ENCODE measurements around the gene SLC16A7.
A peak's percentile ranks its signal among the peaks of the same experiment; 100 is the strongest.
"Not testable (repeated sequence)": the region's sequence is repeated elsewhere in the genome, so short reads cannot be mapped to it uniquely, and the experiment has no call there.

The SLC16A7 gene

GRCh38 chr12:59737725-59738463, 142.1 kb downstream of the SLC16A7 start:
- peak; percentile 67 for DNase-seq

DNA sequence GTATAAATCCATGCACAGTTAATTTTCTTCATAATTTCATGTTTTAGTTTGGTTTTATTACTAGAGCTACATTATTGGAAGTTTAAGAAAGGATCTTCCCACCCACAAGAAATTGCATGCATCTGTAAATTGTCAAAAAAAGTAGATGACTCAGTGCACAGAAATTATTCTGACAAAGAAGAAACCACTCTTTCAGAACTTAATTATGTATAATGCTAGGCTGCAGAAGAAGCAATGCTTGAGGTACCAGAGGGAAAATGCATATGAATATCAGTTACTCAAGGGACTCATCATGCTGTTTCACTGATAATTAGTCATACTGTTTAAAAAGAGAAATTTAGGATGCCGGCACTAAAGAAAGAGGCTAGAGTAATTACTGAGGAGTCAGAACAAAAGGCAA, 147.0 kb downstream of the SLC16A7 start:
- peak; percentile 87 for DNase-seq

- DNase-seq: no peak
Measured at GRCh38 chr12:59744564-59744963, 148.7 kb downstream of the SLC16A7 start.

DNA sequence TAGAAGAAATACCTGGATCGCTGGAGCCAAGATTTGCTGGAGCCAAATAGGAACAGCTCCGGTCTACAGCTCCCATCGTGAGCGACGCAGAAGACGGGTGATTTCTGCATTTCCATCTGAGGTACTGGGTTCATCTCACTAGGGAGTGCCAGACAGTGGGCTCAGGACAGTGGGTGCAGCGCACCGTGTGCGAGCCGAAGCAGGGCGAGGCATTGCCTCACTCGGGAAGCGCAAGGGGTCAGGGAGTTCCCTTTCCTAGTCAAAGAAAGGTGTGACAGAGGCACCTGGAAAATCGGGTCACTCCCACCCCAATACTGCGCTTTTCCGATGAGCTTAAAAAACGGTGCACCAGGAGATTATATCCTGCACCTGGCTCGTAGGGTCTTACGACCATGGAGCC, 155.3 kb downstream of the SLC16A7 start:
- not testable (repeated sequence) for DNase-seq

- no peak for DNase-seq
Measured at GRCh38 chr12:59761542-59761941, 165.7 kb downstream of the SLC16A7 start.

DNA sequence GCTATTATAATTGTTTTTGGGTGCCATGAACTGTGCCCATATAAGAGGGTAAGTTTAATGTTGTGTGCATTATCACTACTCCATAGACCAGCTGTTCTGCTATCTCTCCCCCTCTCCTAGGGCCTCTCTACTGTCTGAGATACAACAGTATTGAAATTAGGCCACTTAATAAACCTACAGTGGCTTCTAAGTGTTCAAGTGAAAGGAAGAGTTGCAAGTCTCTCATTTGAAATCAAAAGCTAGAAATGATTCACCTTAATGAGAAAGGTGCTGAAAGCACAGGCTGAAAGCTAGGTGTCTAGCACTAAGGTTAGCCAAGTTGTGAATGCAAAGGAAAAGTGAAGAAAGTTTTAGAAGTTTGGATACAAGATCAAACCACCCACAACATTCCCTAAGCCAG, 168.0 kb downstream of the SLC16A7 start:
- DNase-seq: no peak

GRCh38 chr12:59768031-59768430, 172.2 kb downstream of the SLC16A7 start:
- DNase-seq: no peak

DNA sequence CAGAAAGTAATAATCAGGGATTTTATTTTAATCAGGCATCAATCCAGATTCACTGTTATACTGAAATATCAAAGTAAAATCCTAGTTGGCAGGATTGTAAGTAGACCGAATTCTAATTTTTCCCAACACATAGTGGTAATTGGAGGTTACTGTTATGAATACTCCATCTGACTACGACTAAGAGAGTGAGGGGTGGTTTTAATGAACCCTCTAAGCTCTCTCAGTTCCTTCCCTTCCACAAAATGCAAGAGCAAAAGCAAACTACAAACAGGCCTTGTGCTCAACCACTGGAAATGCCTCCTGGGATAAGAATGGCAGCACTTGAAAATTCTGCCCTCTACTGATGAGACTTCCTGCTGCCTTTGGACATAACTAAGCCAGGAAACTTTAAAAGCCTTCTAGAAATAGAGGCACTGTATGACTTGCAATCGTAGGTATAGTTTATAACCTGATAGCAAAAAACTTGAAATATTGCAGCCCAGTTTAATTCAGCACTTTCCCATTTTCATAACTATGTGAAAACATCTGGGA, 184.8 kb downstream of the SLC16A7 start:
- peak; percentile 42 for DNase-seq

DNA sequence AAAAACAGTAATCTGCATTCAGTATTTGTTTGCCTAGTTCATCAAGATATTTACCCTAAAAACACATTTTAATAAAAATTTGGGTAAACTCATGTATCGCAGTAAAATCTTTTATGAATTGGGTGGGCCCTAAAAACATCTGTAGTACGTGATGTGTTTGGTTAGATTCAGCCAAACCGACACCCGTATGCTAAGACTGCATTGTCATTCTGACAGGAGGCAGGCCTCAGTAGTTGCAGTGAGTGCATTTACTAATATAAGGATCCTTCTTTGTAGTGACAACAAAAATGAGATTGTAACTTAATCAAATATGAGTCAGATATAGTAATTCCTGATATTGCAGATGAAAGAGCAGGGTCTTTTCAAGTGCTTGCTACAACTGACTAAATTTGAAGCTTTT, 191.8 kb downstream of the SLC16A7 start:
- no peak for DNase-seq

- DNase-seq: no peak
Measured at GRCh38 chr12:59792647-59793046, 196.8 kb downstream of the SLC16A7 start.

DNA sequence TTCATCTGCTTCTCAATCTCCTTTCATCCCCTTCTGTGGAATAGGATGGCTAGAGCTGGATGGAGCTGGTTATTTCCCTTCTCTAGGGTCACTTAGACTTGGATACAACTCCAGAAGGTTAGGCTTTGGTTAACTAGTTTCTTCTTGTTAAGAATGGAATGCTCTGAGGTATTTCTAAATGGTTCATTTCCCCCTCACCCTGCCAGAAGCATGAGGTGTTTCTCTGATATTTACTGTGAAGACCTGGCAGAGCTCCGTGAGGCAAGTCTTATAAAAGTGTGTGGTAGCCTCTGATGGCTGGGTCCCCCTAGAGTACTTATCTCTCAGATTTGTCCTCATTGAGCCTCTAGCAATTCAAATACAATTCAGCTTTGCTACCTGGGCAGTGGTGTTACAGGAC, 207.9 kb downstream of the SLC16A7 start:
- DNase-seq: peak; percentile 59

GRCh38 chr12:59808317-59808910, 212.6 kb downstream of the SLC16A7 start:
- DNase-seq: peak; percentile 44

- no peak for DNase-seq
Measured at GRCh38 chr12:59811991-59812390, 216.2 kb downstream of the SLC16A7 start.

GRCh38 chr12:59812716-59813115, 216.9 kb downstream of the SLC16A7 start:
- no peak for DNase-seq

DNA sequence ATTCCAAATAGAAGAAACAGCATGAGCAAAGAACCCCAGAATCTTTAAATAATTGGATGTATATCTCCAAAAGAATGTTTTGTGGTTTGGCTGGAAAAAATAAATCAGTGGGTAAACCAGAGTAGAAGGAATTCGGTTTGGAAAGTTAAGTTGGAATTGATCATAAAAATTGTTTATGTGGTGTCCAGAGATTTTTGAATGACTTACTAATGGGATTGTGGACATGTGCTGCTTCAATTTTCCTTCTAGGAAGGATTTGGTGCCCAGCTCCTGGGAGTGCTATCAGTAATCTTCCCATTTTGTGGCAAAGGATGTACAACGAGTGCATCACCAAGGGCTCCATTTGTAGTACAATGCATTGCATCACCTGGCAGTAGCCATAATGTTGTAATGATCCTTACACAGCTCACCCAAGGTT, 224.8 kb downstream of the SLC16A7 start:
- peak; percentile 97 for DNase-seq

- DNase-seq: peak; percentile 53
Measured at GRCh38 chr12:59823567-59823966, 227.7 kb downstream of the SLC16A7 start.

- DNase-seq: no peak
Measured at GRCh38 chr12:59827767-59828166, 231.9 kb downstream of the SLC16A7 start.

GRCh38 chr12:59828521-59828920, 232.7 kb downstream of the SLC16A7 start:
- peak; percentile 50 for DNase-seq

DNA sequence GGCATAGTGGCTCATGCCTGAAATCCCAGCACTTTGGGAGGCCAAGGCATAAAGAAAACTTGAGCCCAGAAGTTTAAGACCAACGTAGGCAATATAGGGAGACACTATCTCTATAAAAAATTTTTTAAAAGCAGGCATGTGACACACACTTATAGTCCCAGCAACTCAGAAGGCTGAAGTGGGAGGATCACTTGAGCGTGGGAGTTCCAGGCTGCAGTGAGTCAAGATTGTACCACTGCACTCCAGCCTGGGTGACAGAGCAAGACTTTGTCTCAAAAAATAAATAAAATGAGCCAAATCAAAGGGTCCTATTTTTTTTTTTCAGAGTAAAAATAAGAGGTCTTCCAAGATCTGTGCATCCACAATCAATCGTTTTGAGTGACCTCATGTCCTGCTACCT, 237.6 kb downstream of the SLC16A7 start:
- DNase-seq: no peak

GRCh38 chr12:59834659-59835474, 239.0 kb downstream of the SLC16A7 start:
- peak; percentile 43 for DNase-seq
